Adrenal gland (tissue), 5 donors: ENCODE results near the gene FBXO41.

ENCODE experiments used
- CTCF ChIP-seq, 6 experiments: fragments of 450-650 bp in 4 of 6; fragments of 200-600 bp in 2 of 6; sonication (generic) in 1 of 6; IDR thresholded peaks; 1 replicate in 5 of 6; 2 replicates in 1 of 6; pipeline versions ENCODE4 v1.5.1 to v1.8.0; 2016 to 2021; ENCODE audit warnings: antibody characterized with exemption in 6 of 6, mild to moderate bottlenecking in 2 of 6, moderate library complexity in 1 of 6
- POLR2A ChIP-seq, 2 donors: fragments of 450-650 bp; IDR thresholded peaks; one replicate each; pipeline ENCODE4 v1.6.1; 2017; ENCODE audit warnings: antibody characterized with exemption in 2 of 2, mild to moderate bottlenecking in 2 of 2, moderate library complexity in 1 of 2
- donor health status: DM: no; HTN: no; CAD: no.

DNA sequence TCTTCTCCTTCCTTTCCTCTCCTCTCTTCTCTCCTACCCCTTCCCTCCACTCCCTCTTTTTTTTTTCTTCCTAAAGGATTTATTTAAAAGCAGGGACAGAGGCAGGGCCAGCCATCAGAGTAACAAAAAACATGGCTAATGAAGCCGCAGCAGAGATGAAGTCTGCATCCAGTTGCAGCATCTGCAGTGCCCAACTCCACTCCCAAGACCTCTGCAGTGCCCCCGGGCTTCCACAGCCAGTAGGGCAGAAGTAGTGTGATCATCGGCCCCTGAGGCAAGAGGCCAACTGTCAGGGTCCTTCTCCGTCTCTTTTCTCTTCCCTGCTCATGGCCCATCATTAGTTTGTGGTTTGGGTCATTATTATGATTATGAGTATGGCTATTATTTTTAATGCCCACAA lies 13.3 kb upstream of the FBXO41 start:
- no peak for TF ChIP-seq CTCF (IDR thresholded peaks at IDR 0.05)
- no peak for TF ChIP-seq POLR2A (IDR thresholded peaks at IDR 0.05)
